ENCODE measurements around the gene HSD17B8.

HSD17B8 gene

DNA sequence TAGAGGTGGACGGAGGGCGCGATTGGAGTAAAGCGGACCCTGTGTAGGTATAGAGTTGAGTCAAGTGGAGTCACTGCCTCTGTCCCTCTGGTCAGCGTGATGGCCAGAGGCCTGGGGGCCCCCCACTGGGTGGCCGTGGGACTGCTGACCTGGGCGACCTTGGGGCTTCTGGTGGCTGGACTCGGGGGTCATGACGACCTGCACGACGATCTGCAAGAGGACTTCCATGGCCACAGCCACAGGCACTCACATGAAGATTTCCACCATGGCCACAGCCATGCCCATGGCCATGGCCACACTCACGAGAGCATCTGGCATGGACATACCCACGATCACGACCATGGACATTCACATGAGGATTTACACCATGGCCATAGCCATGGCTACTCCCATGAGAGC, 3.3 kb upstream of the HSD17B8 start:
- Histone ChIP-seq H3K4me3 (ENCODE audit: low read length) (peak overlapping the region; percentile 97), H3K4me1 (ENCODE audit: low read length) (peaks cover 22% of the 10 kb centered on the region), H3K36me3 (replicated peaks; ENCODE audit: low read depth, low read length) (peaks cover 24% of the 10 kb centered on the region), H3K27ac (ENCODE audit: low read length) (peak overlapping the region; percentile 84), H3K9ac (ENCODE audit: low read length) (peak overlapping the region; percentile 98), H3K9me3 (ENCODE audit: insufficient read depth, low read length) (no peaks in the 10 kb centered on the region), H3K27me3 (ENCODE audit: low read depth, low read length) (no peaks in the 10 kb centered on the region), H3K4me2 (ENCODE audit: low read length) (peak overlapping the region; percentile 100), H3K79me2 (ENCODE audit: low read length) (peaks cover 36% of the 10 kb centered on the region), H2AFZ (ENCODE audit: low read depth, low read length) (no peak overlapping the region), H4K20me1 (ENCODE audit: insufficient read depth, low read length) (no peaks in the 10 kb centered on the region; the same call in 1 of the 2 replicates)
- TF ChIP-seq, protein P1, sequence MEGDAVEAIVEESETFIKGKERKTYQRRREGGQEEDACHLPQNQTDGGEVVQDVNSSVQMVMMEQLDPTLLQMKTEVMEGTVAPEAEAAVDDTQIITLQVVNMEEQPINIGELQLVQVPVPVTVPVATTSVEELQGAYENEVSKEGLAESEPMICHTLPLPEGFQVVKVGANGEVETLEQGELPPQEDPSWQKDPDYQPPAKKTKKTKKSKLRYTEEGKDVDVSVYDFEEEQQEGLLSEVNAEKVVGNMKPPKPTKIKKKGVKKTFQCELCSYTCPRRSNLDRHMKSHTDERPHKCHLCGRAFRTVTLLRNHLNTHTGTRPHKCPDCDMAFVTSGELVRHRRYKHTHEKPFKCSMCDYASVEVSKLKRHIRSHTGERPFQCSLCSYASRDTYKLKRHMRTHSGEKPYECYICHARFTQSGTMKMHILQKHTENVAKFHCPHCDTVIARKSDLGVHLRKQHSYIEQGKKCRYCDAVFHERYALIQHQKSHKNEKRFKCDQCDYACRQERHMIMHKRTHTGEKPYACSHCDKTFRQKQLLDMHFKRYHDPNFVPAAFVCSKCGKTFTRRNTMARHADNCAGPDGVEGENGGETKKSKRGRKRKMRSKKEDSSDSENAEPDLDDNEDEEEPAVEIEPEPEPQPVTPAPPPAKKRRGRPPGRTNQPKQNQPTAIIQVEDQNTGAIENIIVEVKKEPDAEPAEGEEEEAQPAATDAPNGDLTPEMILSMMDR (IDR thresholded peaks at IDR 0.05; ENCODE audit: low read depth, low read length): no peak
- no peak for TF ChIP-seq EZH2phosphoT487 (IDR thresholded peaks at IDR 0.05; ENCODE audit: low read depth)

DNA sequence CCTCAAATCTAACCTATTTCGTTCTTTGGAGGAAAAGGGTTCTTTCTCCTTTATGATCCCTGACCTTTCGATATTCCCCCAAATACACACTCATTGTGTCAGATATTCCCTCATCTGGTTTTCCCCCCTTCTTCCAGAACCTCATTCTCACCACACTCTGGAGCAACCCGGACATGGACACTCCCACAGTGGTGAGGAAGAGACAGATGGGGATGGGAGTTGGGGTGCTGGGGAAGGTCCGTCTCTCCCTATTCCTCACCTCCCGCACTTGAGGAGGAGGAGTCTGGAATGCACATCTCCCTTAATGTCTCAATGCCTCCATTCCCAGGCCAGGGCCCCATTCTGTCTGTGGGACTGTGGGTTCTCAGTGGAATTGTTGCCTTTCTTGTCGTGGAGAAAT, 2.5 kb upstream of the HSD17B8 start:
- peak overlapping the region; percentile 100 for H3K4me2 ChIP-seq (ENCODE audit: low read length)
- H3K27me3 ChIP-seq (ENCODE audit: low read depth, low read length): no peaks in the 10 kb centered on the region
- no peaks in the 10 kb centered on the region for H3K9me3 ChIP-seq (ENCODE audit: insufficient read depth, low read length)
- peaks cover 36% of the 10 kb centered on the region for H3K79me2 ChIP-seq (ENCODE audit: low read length)
- H3K4me1 ChIP-seq (ENCODE audit: low read length): peaks cover 22% of the 10 kb centered on the region
- no peaks in the 10 kb centered on the region; the same call in 1 of the 2 replicates for H4K20me1 ChIP-seq (ENCODE audit: insufficient read depth, low read length)
- peak overlapping the region; percentile 97 for H3K4me3 ChIP-seq (ENCODE audit: low read length)
- H3K27ac ChIP-seq (ENCODE audit: low read length): no peak overlapping the region
- peak overlapping the region; percentile 98; the same call in 1 of the 2 replicates for H3K9ac ChIP-seq (ENCODE audit: low read length)
- no peak for TF ChIP-seq EZH2phosphoT487 (IDR thresholded peaks at IDR 0.05; ENCODE audit: low read depth)
- TF ChIP-seq, protein P1 (IDR thresholded peaks at IDR 0.05; ENCODE audit: low read depth, low read length): no peak
- no peak overlapping the region for H2AFZ ChIP-seq (ENCODE audit: low read depth, low read length)
- H3K36me3 ChIP-seq (replicated peaks; ENCODE audit: low read depth, low read length): peaks cover 23% of the 10 kb centered on the region

DNA sequence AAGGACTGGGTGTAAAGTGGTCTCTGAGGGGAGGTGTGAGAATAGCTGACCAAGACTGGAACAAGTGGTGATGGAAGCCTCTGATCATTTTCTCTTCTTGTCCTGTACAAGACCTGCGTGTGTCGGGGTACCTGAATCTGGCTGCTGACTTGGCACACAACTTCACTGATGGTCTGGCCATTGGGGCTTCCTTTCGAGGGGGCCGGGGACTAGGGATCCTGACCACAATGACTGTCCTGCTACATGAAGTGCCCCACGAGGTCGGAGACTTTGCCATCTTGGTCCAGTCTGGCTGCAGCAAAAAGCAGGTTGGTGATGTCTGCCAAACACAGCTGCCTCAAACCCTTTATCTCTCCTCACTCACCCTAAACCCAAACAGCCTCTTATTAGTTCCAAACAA, 1.7 kb upstream of the HSD17B8 start:
- Histone ChIP-seq H3K4me3 (ENCODE audit: low read length) (no peak overlapping the region), H4K20me1 (ENCODE audit: insufficient read depth, low read length) (no peaks in the 10 kb centered on the region; the same call in 1 of the 2 replicates), H3K4me1 (ENCODE audit: low read length) (peaks cover 22% of the 10 kb centered on the region), H3K9ac (ENCODE audit: low read length) (no peak overlapping the region), H3K4me2 (ENCODE audit: low read length) (no peak overlapping the region), H2AFZ (ENCODE audit: low read depth, low read length) (no peak overlapping the region), H3K36me3 (replicated peaks; ENCODE audit: low read depth, low read length) (peaks cover 19% of the 10 kb centered on the region), H3K9me3 (ENCODE audit: insufficient read depth, low read length) (no peaks in the 10 kb centered on the region), H3K27ac (ENCODE audit: low read length) (no peak overlapping the region), H3K27me3 (ENCODE audit: low read depth, low read length) (no peaks in the 10 kb centered on the region), H3K79me2 (ENCODE audit: low read length) (peaks cover 36% of the 10 kb centered on the region)
- TF ChIP-seq, protein P1 (IDR thresholded peaks at IDR 0.05; ENCODE audit: low read depth, low read length): no peak
- no peak for TF ChIP-seq EZH2phosphoT487 (IDR thresholded peaks at IDR 0.05; ENCODE audit: low read depth)

DNA sequence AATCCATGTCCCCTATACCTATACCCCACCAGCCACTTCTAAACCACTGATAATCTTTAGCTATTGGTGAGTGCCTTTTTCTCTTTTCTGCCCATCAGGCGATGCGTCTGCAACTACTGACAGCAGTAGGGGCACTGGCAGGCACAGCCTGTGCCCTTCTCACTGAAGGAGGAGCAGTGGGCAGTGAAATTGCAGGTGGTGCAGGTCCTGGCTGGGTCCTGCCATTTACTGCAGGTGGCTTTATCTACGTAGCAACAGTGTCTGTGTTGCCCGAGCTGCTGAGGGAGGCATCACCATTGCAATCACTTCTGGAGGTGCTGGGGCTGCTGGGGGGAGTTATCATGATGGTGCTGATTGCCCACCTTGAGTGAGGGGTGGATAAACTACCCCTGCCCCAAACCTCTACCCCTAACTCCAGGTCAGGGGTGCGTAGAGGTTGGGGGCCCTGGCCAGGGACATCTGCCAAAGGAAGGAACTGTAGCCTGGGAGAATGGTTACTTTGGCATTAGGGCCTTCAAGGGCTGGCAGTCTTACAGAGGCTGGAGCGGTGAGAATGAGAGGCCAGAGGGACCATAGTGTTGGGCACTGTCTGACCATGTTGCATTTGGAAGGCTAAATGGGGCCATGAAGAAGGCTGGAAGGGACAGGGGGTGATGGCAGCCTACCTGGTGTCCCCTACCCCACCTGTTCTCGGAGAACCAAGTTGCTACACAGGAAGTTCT, 851 bp upstream of the HSD17B8 start:
- Histone ChIP-seq H3K4me2 (ENCODE audit: low read length) (peak overlapping the region; percentile 71), H3K79me2 (ENCODE audit: low read length) (peaks cover 36% of the 10 kb centered on the region), H3K4me3 (ENCODE audit: low read length) (peak overlapping the region; percentile 99; the same call in 1 of the 2 replicates), H3K27ac (ENCODE audit: low read length) (no peak overlapping the region), H3K9me3 (ENCODE audit: insufficient read depth, low read length) (no peaks in the 10 kb centered on the region), H4K20me1 (ENCODE audit: insufficient read depth, low read length) (no peaks in the 10 kb centered on the region), H2AFZ (ENCODE audit: low read depth, low read length) (no peak overlapping the region), H3K4me1 (ENCODE audit: low read length) (peaks cover 22% of the 10 kb centered on the region), H3K9ac (ENCODE audit: low read length) (no peak overlapping the region), H3K36me3 (replicated peaks; ENCODE audit: low read depth, low read length) (peaks cover 19% of the 10 kb centered on the region), H3K27me3 (ENCODE audit: low read depth, low read length) (no peaks in the 10 kb centered on the region)
- TF ChIP-seq, protein P1 (IDR thresholded peaks at IDR 0.05; ENCODE audit: low read depth, low read length): no peak
- TF ChIP-seq EZH2phosphoT487 (IDR thresholded peaks at IDR 0.05; ENCODE audit: low read depth): no peak
